Neural cell (in vitro differentiated cells): Measurements from ENCODE around the gene TEX35.

Experiments used
- CTCF ChIP-seq: fragments of 450-650 bp; IDR thresholded peaks from 2 replicates; pipeline ENCODE4 v1.5.1; 2014; ENCODE audit warnings: antibody characterized with exemption, mild to moderate bottlenecking, moderate library complexity; ENCODE audit not compliant: poor library complexity, severe bottlenecking
- EP300 ChIP-seq: fragments of 450-650 bp; conservative IDR thresholded peaks from 2 replicates; pipeline ENCODE4 v1.6.1; 2014; ENCODE audit warnings: antibody characterized with exemption, mild to moderate bottlenecking, moderate library complexity; ENCODE audit not compliant: poor library complexity, severe bottlenecking
- REST ChIP-seq: IDR thresholded peaks from 2 replicates; pipeline ENCODE4 v1.6.1; 2012; ENCODE audit warnings: borderline replicate concordance
- SMC3 ChIP-seq: fragments of 450-650 bp; conservative IDR thresholded peaks from 2 replicates; pipeline ENCODE4 v1.6.1; 2014; ENCODE audit warnings: antibody characterized with exemption, mild to moderate bottlenecking, moderate library complexity; ENCODE audit not compliant: poor library complexity

GRCh38 chr1:178486100-178487069 is 26.5 kb upstream of the TEX35 start:
- no peak for TF ChIP-seq SMC3
- TF ChIP-seq EP300: no peak
- no peak for TF ChIP-seq REST
- no peak for TF ChIP-seq CTCF
